MG63 (cell line): Measurements from ENCODE around the gene SH2D3C. TPM values are rescaled to one million over a fixed set of nuclear protein-coding genes. Genes with fewer than 3 reads are reported as not detected.

Source experiments
- DNase-seq: peaks from one replicate; pipeline ENCODE4 v3.0.0-alpha.2; 2020
- H3K27me3 ChIP-seq: fragments of 250-450 bp; sonication (Bioruptor Pico); 2 replicates; pipeline ENCODE4 v1.5.1; 2020; ENCODE audit warnings: mild to moderate bottlenecking, moderate library complexity
- H3K36me3 ChIP-seq: fragments of 250-450 bp; sonication (Bioruptor Pico); 2 replicates; pipeline ENCODE4 v1.5.1; 2020; ENCODE audit warnings: mild to moderate bottlenecking, moderate library complexity
- H3K4me3 ChIP-seq: fragments of 250-450 bp; sonication (Bioruptor Pico); 2 replicates; pipeline ENCODE4 v1.5.1; 2020; ENCODE audit warnings: mild to moderate bottlenecking, moderate library complexity
- H3K9me3 ChIP-seq: fragments of 250-450 bp; sonication (Bioruptor Pico); 2 replicates; pipeline ENCODE4 v1.5.1; 2020; ENCODE audit warnings: mild to moderate bottlenecking, moderate library complexity
- total RNA-seq: library from RNA; depleted of rRNA; stranded (reverse); fragments of >200 nt; shearing (Covaris generic); gene quantifications from 2 replicates; pipeline ENCODE4 v1.2.3, GENCODE V29; 2014; ENCODE audit warnings: low replicate concordance

SH2D3C gene
- total RNA-seq, 1 experiment from 2014 or later: not detected

DNA sequence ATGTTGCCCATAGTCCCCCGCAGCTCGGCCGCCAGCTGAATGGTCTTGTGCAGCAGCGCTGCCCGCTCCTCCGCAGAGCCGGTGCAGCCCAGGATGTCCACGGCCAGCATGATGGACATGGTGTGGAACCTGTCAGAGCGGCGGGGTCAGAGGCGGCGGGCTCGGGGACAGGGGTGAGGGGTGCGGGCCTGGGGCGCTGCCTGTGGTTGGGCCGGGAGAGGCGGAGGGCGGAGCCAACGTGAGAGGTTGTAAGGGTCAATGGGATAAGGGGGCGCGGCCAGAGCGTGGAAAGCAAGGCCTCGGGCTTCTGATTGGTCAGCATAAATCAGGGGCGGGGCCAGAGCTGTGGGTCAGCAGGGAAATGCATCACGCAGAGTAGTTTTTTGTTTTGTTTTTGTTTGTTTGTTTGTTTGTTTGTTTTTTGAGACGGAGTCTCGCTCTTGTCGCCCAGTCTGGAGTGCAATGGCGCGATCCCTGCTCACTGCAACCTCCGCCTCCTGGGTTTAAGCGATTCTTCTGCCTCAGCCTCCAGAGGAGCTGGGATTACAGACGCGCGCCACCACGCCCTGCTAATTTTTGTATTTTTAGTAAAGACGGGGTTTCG, 36.5 kb downstream of the SH2D3C start:
- H3K4me3 ChIP-seq: no peak overlapping the region

DNA sequence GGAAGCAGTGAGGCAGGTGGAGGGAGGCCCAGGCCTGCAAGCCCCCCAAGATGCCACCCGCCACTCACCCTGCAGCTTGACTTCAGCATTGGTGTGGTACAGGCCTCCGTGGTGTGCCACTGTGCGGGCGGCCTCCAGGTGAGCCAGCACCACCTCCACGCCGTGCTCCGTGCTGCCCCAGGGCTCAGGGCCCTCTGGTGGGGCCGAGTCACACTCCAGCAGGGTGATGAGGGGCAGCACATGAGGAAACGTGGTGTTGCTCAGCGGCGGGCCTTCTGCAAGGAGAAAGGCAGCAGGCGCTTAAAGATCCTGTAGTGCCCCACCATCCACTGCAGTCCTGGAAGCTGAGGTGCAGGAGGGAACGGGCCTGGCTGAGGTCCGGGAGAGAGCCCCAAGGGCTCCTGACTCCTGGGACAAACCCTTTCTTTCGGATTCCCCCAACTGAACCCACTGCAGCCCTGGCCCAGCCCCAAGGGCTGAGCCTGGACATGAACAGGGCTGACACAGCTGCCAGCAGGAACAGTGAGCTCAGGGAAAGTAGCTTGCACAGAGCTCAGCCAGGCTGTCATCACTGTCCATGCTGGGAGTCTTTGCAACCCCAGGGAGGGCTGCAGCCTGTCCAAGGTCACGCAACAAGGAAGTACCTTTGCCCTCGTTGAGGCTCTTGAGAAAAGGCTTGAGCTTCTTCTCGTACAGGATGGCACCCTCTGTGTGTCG, 38.7 kb downstream of the SH2D3C start:
- Histone ChIP-seq H3K4me3 (no peak overlapping the region), H3K36me3 (no peaks in the 10 kb centered on the region)
- peak; percentile 43 for DNase-seq

More for the DNA sequence above, 36.5 kb downstream of the SH2D3C start:
- Histone ChIP-seq H3K9me3 (no peaks in the 10 kb centered on the region), H3K36me3 (no peaks in the 10 kb centered on the region), H3K27me3 (no peaks in the 10 kb centered on the region)
- no peak for DNase-seq

DNA sequence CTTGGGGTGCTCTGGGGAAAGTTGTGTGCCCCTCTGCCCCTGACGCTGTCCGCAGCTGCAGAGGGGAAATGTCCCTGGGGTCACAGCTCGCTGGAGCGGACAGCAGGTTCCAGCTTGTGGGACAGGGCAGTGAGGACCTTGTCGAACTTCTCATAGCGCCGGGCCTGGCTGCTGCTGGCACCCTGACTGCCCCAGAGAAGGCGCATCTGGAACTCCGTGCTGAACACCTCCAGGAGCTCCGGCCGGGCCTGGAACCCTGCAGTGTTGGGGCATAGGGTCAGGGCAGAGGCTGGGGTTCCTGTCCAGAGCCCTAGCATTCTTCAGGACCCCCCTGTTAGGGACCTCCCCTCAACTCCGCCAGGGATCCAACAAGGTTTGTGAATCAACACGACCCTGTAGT, 39.8 kb downstream of the SH2D3C start:
- Histone ChIP-seq H3K9me3 (no peaks in the 10 kb centered on the region), H3K27me3 (no peaks in the 10 kb centered on the region), H3K36me3 (no peaks in the 10 kb centered on the region), H3K4me3 (no peak overlapping the region)
- no peak for DNase-seq

More for the DNA sequence above, 38.7 kb downstream of the SH2D3C start:
- H3K9me3 ChIP-seq: no peaks in the 10 kb centered on the region
- H3K27me3 ChIP-seq: no peaks in the 10 kb centered on the region

GRCh38 chr9:127735530-127736185, 42.8 kb downstream of the SH2D3C start:
- no peaks in the 10 kb centered on the region for H3K36me3 ChIP-seq
- DNase-seq: no peak
- H3K4me3 ChIP-seq: peak overlapping the region; percentile 68
- no peaks in the 10 kb centered on the region for H3K27me3 ChIP-seq
- no peaks in the 10 kb centered on the region for H3K9me3 ChIP-seq

DNA sequence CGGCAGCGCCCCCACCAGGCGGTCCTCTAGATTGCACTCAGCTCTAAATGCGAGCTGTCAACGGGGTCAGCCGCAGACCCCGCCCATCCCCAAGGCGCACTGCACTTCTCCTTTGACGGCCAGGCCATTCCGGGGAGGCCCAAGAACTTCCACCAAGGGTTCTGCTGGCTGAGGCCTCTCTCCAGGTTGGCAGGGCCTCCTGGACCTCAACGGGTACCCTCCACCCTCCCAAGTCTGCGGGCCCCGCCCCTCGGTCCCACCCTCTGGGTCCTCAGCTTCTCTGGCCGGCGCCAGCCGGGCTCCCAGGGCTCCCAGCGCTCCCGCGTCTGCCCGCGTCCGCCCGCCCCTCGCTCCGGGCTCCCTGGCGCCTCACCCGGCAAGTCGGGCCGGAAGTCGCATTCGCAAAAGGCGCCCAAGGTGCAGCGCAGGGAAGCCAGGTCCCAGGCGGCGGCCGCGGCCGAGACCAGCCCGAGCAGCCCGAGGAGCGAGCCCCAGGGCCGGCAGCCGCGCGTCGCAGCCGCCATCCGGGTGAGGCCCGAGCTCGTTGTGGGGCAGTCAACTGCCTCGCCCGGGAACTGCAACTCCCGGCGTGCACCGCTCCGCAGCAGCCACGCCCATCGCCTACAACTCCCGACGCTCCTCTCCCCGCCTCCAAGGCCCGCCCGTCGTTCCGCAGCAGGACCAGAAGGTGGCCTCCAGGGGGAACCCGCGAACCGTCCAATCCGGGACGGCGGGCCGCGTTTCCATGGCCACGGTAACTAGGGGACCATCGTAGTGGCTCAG, 43.5 kb downstream of the SH2D3C start, which contains the start of gene TOR2A:
TOR2A (minus strand) TSS at position 548 of the 783 bp plus-strand sequence; CDS start at position 524, 24 bp downstream.
- Histone ChIP-seq H3K4me3 (peak within 1 kb of the TSS; percentile 68), H3K27me3 (no peaks in the 10 kb centered on the region), H3K36me3 (no peaks in the 10 kb centered on the region), H3K9me3 (no peaks in the 10 kb centered on the region)
- peak; percentile 95 for DNase-seq

DNA sequence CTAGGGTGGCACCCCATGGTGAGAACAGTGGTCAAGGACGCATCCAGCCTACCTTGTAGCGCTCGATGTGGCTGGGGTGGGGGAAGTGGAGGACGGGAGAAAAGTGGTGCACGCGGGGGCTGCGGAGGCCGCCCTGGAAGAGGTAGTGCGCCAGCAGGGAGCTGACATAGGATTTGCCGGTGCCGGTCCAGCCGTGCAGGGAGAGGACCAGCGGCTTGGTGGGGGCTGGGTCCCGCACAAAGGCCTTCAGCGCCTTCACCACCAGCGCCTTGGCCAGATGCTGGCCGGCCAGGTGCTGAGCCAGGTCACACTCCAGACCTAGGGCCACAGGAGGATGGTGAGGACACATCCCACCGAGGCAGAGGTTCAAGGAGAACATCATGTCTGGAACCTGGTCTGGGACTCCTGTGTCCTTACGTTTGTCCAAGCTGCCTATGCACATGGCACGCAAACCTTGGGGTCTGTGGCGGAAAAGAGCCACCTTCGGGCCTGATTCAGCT, 44.2 kb downstream of the SH2D3C start:
- peak overlapping the region; percentile 68 for H3K4me3 ChIP-seq
- no peaks in the 10 kb centered on the region for H3K27me3 ChIP-seq
- no peaks in the 10 kb centered on the region for H3K36me3 ChIP-seq
- H3K9me3 ChIP-seq: no peaks in the 10 kb centered on the region
- no peak for DNase-seq

- Histone ChIP-seq H3K36me3 (no peaks in the 10 kb centered on the region), H3K9me3 (no peaks in the 10 kb centered on the region), H3K27me3 (no peaks in the 10 kb centered on the region), H3K4me3 (no peak overlapping the region)
- no peak for DNase-seq
These were observed 44.9 kb downstream of the SH2D3C start for GRCh38 chr9:127733614-127734013.

DNA sequence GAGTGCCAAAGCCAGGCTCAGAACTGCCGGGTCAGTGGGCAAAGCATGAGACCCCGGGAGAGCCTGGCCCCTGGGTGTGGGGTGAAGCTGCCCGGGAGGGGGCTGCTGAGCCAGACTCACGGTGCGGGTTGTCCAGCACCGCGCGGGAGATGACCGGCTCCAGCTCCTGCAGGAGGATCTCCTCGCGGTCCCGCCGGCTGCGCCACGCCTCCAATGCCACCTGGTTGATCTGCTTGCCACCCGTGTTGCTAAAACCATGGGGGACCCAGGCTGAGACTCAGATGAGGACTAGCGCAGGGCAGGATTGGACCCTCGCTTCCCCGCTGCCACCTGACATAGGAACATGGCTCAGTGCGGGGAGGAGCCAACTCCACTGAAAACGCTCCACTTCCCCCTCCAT, 46.0 kb downstream of the SH2D3C start:
- no peaks in the 10 kb centered on the region for H3K27me3 ChIP-seq
- no peaks in the 10 kb centered on the region for H3K36me3 ChIP-seq
- DNase-seq: no peak
- H3K9me3 ChIP-seq: no peaks in the 10 kb centered on the region
- H3K4me3 ChIP-seq: no peak overlapping the region

GRCh38 chr9:127731938-127732337, 46.5 kb downstream of the SH2D3C start:
- no peak for DNase-seq
- Histone ChIP-seq H3K4me3 (no peak overlapping the region), H3K36me3 (no peaks in the 10 kb centered on the region), H3K9me3 (no peaks in the 10 kb centered on the region), H3K27me3 (no peaks in the 10 kb centered on the region)

- DNase-seq: no peak
- Histone ChIP-seq H3K36me3 (no peaks in the 10 kb centered on the region), H3K4me3 (no peak overlapping the region), H3K27me3 (no peaks in the 10 kb centered on the region), H3K9me3 (no peaks in the 10 kb centered on the region)
These were observed 47.6 kb downstream of the SH2D3C start for GRCh38 chr9:127730799-127731410.

GRCh38 chr9:127730262-127730661, 48.2 kb downstream of the SH2D3C start:
- no peak for DNase-seq
- H3K9me3 ChIP-seq: no peaks in the 10 kb centered on the region
- no peak overlapping the region for H3K4me3 ChIP-seq
- H3K36me3 ChIP-seq: no peaks in the 10 kb centered on the region
- no peaks in the 10 kb centered on the region for H3K27me3 ChIP-seq

GRCh38 chr9:127729522-127730256, 48.8 kb downstream of the SH2D3C start:
- H3K4me3 ChIP-seq: no peak overlapping the region
- H3K36me3 ChIP-seq: no peaks in the 10 kb centered on the region
- H3K27me3 ChIP-seq: no peaks in the 10 kb centered on the region
- H3K9me3 ChIP-seq: no peaks in the 10 kb centered on the region
- DNase-seq: no peak

- H3K36me3 ChIP-seq: no peaks in the 10 kb centered on the region
- no peak for DNase-seq
- H3K27me3 ChIP-seq: no peaks in the 10 kb centered on the region
- H3K4me3 ChIP-seq: no peak overlapping the region
- H3K9me3 ChIP-seq: no peaks in the 10 kb centered on the region
These were observed 49.7 kb downstream of the SH2D3C start for GRCh38 chr9:127728808-127729207.

GRCh38 chr9:127726871-127727270, 51.6 kb downstream of the SH2D3C start:
- no peaks in the 10 kb centered on the region for H3K27me3 ChIP-seq
- H3K4me3 ChIP-seq: no peak overlapping the region
- no peaks in the 10 kb centered on the region for H3K36me3 ChIP-seq
- no peak for DNase-seq
- no peaks in the 10 kb centered on the region for H3K9me3 ChIP-seq

DNA sequence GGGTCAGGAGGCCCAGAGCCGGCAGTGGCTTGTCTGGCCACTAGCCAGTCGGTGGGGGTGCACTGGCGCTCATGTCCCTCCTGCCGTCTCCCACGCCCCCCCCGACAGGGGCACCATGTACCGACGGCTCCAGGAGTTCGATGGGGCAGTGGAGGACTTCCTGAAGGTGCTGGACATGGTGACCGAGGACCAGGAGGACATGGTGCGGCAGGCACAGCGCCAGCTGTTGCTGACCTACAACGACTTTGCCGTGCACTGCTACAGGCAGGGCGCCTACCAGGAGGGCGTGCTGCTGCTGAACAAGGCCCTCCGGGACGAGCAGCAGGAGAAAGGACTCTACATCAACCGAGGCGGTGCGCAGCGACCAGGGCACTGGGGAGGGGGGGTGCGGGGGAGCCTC, 54.5 kb downstream of the SH2D3C start:
- Histone ChIP-seq H3K9me3 (no peaks in the 10 kb centered on the region), H3K4me3 (no peak overlapping the region), H3K27me3 (no peaks in the 10 kb centered on the region), H3K36me3 (no peaks in the 10 kb centered on the region)
- DNase-seq: no peak

- Histone ChIP-seq H3K27me3 (no peaks in the 10 kb centered on the region), H3K36me3 (no peaks in the 10 kb centered on the region), H3K4me3 (no peak overlapping the region), H3K9me3 (no peaks in the 10 kb centered on the region)
- DNase-seq: peak; percentile 95
These were observed 55.0 kb downstream of the SH2D3C start for GRCh38 chr9:127723444-127723843.
